Prostate gland (tissue), 2 donors: Measurements from ENCODE around the gene MYEOV. TPM values are rescaled to one million over a fixed set of nuclear protein-coding genes. Genes with fewer than 3 reads are reported as not detected.

Experiments used
- DNase-seq: peaks from one replicate; pipeline ENCODE4 v3.0.0-alpha.2; 2019; ENCODE audit warnings: low spot score
- H3K27ac ChIP-seq, 2 donors: fragments of 200-600 bp; sonication (generic); 2 replicates each; pipeline ENCODE4 v1.5.1; 2017 to 2019
- H3K27me3 ChIP-seq: fragments of 200-600 bp; sonication (generic); replicated peaks from 2 replicates; pipeline ENCODE4 v1.5.1; 2019; ENCODE audit not compliant: insufficient read depth
- H3K36me3 ChIP-seq, 2 donors: fragments of 200-600 bp; sonication (generic); 1 replicate in 1 of 2; 2 replicates in 1 of 2; pipeline versions ENCODE4 v1.5.1 to v1.8.1; 2017 to 2019
- H3K4me1 ChIP-seq: fragments of 200-600 bp; sonication (generic); replicated peaks from 2 replicates; pipeline ENCODE4 v1.5.1; 2019
- H3K4me3 ChIP-seq, 2 donors: fragments of 200-600 bp; sonication (generic); 2 replicates each; pipeline ENCODE4 v1.5.1; 2017 to 2019
- H3K9me3 ChIP-seq: fragments of 200-600 bp; sonication (generic); 2 replicates; pipeline ENCODE4 v1.5.1; 2017
- POLR2A ChIP-seq: fragments of 450-650 bp; IDR thresholded peaks from one replicate; pipeline ENCODE4 v1.6.1; 2016; ENCODE audit warnings: antibody characterized with exemption, mild to moderate bottlenecking
- POLR2AphosphoS5 ChIP-seq: sonication (generic); formaldehyde crosslinking; IDR thresholded peaks from one replicate; pipeline ENCODE4 v1.6.1; 2017; ENCODE audit warnings: antibody characterized with exemption
- WGBS: methylation state at CpG from one replicate; pipeline ENCODE4 v1.1.5; 2018; 5-methylcytosine and 5-hydroxymethylcytosine counted together
- intact Hi-C: fragments of 100-400 bp; cut with DNase I; formaldehyde crosslinking; loops from one replicate; pipeline ENCODE4 v1.14.2; 2022
- total RNA-seq, 2 donors: library from RNA; depleted of rRNA; stranded (reverse); fragments of >200 nt; gene quantifications; one replicate each; pipeline ENCODE4 v1.1.0, GENCODE V29; 2016
- TF ChIP-seq, protein P1 (sequence below), 4 experiments: fragments of 200-600 bp in 2 of 4; fragments of 450-650 bp in 2 of 4; sonication (generic) in 2 of 4; IDR thresholded peaks; 1 replicate in 3 of 4; 2 replicates in 1 of 4; pipeline ENCODE4 v1.5.1; 2016 to 2019; ENCODE audit warnings: antibody characterized with exemption in 4 of 4, mild to moderate bottlenecking in 2 of 4, moderate library complexity in 2 of 4

Gene MYEOV
- total RNA-seq, 2 donors from 2014 or later = 1.1 TPM; not detected in 1

DNA sequence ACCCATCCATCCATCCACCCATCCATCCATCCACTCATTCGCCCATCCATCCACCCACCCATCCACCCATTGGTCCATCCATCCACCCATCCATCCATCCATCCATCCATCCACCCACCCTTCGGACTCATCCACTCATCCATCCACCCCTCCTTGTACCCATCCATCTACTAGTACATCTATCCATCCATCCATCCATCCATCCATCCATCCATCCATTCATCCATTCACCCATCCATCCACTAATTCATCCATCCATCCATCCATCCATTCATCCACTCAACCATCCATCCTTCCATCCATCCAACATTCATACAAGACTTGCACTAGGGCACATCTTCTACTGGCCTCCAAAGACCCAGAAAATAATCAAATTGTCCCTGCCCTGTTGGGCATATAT is 20.0 kb downstream of the MYEOV start:
- Histone ChIP-seq H3K4me3 (no peak overlapping the region), H3K27me3 (no peaks in the 10 kb centered on the region), H3K27ac (no peak overlapping the region), H3K9me3 (no peaks in the 10 kb centered on the region), H3K36me3 (no peaks in the 10 kb centered on the region), H3K4me1 (no peaks in the 10 kb centered on the region)
- 93% methylated on average over 1 of the region's 2 CpGs for WGBS
- TF ChIP-seq POLR2AphosphoS5 (no peak), POLR2A (no peak)
- TF ChIP-seq, protein P1, sequence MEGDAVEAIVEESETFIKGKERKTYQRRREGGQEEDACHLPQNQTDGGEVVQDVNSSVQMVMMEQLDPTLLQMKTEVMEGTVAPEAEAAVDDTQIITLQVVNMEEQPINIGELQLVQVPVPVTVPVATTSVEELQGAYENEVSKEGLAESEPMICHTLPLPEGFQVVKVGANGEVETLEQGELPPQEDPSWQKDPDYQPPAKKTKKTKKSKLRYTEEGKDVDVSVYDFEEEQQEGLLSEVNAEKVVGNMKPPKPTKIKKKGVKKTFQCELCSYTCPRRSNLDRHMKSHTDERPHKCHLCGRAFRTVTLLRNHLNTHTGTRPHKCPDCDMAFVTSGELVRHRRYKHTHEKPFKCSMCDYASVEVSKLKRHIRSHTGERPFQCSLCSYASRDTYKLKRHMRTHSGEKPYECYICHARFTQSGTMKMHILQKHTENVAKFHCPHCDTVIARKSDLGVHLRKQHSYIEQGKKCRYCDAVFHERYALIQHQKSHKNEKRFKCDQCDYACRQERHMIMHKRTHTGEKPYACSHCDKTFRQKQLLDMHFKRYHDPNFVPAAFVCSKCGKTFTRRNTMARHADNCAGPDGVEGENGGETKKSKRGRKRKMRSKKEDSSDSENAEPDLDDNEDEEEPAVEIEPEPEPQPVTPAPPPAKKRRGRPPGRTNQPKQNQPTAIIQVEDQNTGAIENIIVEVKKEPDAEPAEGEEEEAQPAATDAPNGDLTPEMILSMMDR (IDR thresholded peaks at IDR 0.05) = no peak
- intact Hi-C loops = no loop called here
- no peak for DNase-seq

DNA sequence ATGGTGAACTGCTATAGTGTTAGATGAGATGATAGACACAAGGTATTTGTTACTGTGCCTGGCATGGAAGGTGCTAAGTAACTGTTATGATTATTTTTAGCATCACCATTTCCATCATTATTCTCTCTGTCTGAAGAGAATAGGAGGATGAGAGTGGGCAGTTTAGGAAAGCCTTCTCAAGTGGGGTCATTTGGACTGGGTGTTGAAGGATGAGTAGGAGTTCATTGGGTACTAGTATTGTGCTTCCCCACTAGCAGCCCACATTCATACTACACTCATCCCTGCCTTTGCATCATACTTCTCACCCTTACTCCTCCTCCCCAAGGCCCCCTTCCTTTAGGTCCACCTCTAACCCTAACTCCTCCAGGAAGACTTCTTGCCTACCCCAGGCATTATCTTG is 20.6 kb downstream of the MYEOV start:
- no peaks in the 10 kb centered on the region for H3K27me3 ChIP-seq
- DNase-seq = no peak
- no peak overlapping the region for H3K27ac ChIP-seq
- TF ChIP-seq POLR2AphosphoS5 (no peak), POLR2A (no peak)
- TF ChIP-seq, protein P1 (IDR thresholded peaks at IDR 0.05) = no peak
- intact Hi-C loops = no loop called here
- H3K9me3 ChIP-seq = no peaks in the 10 kb centered on the region
- H3K36me3 ChIP-seq = no peaks in the 10 kb centered on the region
- no peak overlapping the region for H3K4me3 ChIP-seq
- no peaks in the 10 kb centered on the region for H3K4me1 ChIP-seq

DNA sequence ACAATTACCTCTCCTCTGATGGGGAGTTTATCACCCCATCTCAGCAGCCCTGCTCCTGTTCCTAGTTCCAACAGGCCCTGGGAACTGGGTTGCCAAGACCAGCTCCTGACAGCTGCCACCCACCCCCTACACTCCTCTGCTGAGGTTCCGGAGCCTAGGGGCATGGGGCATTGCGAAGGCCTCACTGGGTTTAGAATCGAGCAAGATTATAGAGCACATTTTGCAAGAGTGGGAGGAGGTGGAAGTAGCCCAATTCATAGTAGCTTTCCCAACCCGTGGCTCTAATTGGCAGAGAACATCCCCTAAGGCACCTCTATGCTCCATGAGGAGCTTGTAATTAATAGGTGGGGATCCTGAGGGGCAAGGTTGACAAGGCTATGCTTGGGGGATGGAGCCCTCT is 23.0 kb downstream of the MYEOV start:
- Histone ChIP-seq H3K27me3 (no peaks in the 10 kb centered on the region), H3K9me3 (no peaks in the 10 kb centered on the region), H3K4me1 (no peaks in the 10 kb centered on the region), H3K36me3 (no peaks in the 10 kb centered on the region), H3K27ac (no peak overlapping the region), H3K4me3 (no peak overlapping the region)
- TF ChIP-seq POLR2A (no peak), POLR2AphosphoS5 (no peak)
- TF ChIP-seq, protein P1 (IDR thresholded peaks at IDR 0.05) = no peak
- 59% methylated on average over 4 of the region's 4 CpGs for WGBS
- intact Hi-C loops = no loop called here
- DNase-seq = no peak

DNA sequence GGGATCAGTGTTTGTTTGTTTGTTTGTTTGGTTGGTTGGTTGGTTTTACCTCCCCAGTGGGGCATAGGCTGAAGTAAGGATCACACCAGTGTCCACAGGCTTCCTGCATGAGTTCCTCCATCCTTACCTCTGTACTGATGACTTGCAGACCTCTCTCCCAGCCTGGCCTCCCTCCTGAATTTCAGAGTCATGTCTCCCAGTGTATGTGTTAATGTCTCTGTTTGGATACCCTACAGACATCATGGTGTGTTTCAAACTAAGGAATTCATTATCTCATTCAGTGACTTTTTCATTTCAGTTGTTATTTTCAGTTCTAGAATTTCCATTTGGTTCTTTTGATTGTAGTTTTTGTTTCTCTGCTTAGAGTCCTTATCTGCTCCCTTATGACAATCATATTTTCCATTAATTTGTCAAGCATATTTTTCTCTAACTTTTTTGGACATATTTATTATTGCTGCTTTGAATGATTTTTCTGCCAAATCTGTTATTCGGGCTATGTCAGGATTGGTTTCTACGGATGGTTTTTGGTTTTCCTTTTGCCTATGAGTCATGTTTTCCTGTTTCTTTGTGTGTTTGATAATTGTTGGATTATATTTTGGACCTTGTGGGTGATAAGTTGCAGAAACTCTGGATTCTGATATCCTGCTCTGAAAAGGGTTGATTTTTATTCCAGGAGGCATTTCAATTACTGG is 23.6 kb downstream of the MYEOV start:
- 83% methylated on average over 2 of the region's 2 CpGs for WGBS
- intact Hi-C loops = no loop called here
- no peak overlapping the region for H3K4me3 ChIP-seq
- DNase-seq = no peak
- no peaks in the 10 kb centered on the region for H3K4me1 ChIP-seq
- TF ChIP-seq POLR2AphosphoS5 (no peak), POLR2A (no peak)
- TF ChIP-seq, protein P1 (IDR thresholded peaks at IDR 0.05) = no peak
- no peak overlapping the region for H3K27ac ChIP-seq
- H3K27me3 ChIP-seq = no peaks in the 10 kb centered on the region
- no peaks in the 10 kb centered on the region for H3K9me3 ChIP-seq
- no peaks in the 10 kb centered on the region for H3K36me3 ChIP-seq

DNA sequence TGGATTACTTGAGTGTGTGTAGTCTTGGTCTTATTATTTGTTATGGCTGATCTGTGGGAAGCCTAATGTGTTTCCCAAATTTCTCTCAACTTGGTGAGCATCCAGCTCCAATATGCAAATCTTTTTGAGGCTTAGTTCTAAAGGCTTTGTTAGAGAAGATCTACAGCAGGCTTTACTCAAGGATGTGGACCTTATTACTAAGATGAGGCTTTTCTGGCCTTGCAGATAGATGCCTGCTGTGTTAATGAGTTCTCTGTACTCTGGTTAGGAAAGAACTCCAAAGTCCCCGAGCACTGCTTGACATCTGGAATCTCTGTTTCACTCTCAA is 24.1 kb downstream of the MYEOV start:
- DNase-seq = no peak
- intact Hi-C loops = no loop called here

More for the DNA sequence above, 24.1 kb downstream of the MYEOV start:
- WGBS = 79% methylated on average over 1 of the region's 1 CpG
- no peak overlapping the region for H3K27ac ChIP-seq
- TF ChIP-seq POLR2A (no peak), POLR2AphosphoS5 (no peak)
- TF ChIP-seq, protein P1 (IDR thresholded peaks at IDR 0.05) = no peak
- H3K4me1 ChIP-seq = no peaks in the 10 kb centered on the region
- no peak overlapping the region for H3K4me3 ChIP-seq
- no peaks in the 10 kb centered on the region for H3K36me3 ChIP-seq
- H3K9me3 ChIP-seq = no peaks in the 10 kb centered on the region
- H3K27me3 ChIP-seq = no peaks in the 10 kb centered on the region
